Fibroblast of pulmonary artery (primary cell): Measurements from ENCODE around the gene ZNF593OS.

ENCODE experiments used
- DNase-seq: peaks from one replicate; pipeline ENCODE4 v3.0.0-alpha.2; 2010; ENCODE audit warnings: low read depth
- H3K4me3 ChIP-seq: replicated peaks from 2 replicates; pipeline ENCODE4 v1.5.1; 2011; ENCODE audit warnings: low read depth, mild to moderate bottlenecking, control low read depth, low read length, moderate library complexity
- TF ChIP-seq, protein P1 (sequence below): IDR thresholded peaks from 2 replicates; pipeline ENCODE4 v1.5.1; 2011; ENCODE audit warnings: mild to moderate bottlenecking, control low read depth, low read length, inconsistent platforms; ENCODE audit errors: missing control alignments

Gene ZNF593OS

DNA sequence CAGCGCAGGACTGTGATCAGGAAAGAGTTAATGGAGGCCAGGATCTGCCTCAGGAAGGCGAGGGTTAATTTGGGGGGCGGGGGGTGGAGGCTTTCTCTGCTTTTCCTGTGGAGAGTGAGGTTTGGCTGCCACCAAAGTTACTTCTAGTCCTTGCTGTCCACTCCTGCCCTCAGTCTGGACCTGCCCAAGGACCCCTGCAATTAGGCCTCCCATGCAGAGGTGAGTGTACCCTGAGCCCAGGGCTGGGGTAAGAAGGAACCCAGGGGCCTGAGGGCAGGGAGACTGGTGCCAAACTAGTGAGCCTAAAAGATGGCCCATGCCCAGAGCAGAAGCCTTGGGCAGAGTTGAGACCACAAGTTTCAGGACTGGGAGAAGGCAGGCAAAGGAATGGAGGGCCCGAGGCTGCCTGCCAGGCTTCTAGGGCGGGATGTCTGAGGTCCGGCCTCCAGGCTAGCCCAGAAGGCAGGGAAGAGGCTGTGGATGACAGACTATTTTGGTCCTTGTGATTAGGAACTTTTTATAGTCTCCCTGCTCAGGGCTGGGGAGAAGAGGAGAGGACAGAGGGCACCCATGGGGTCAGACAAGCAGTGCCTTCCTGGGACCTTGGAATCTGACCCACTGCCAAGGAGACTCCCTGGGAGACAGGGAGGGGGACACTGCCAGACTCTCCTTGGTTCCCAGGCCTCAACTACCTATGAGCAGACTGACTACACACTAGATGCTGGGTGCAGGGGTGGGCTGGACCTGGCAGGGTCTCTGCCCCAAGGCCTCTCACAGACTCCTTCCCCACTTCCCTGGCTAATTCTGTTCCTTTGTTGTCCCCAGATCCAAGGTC lies 12.5 kb downstream of the ZNF593OS start, which contains the start of gene FAM110D:
FAM110D (plus strand) TSS at position 172 of the 835 bp plus-strand sequence. CDS start 2,213 bp downstream, outside the sequence.
- no peak for DNase-seq
- TF ChIP-seq, protein P1, sequence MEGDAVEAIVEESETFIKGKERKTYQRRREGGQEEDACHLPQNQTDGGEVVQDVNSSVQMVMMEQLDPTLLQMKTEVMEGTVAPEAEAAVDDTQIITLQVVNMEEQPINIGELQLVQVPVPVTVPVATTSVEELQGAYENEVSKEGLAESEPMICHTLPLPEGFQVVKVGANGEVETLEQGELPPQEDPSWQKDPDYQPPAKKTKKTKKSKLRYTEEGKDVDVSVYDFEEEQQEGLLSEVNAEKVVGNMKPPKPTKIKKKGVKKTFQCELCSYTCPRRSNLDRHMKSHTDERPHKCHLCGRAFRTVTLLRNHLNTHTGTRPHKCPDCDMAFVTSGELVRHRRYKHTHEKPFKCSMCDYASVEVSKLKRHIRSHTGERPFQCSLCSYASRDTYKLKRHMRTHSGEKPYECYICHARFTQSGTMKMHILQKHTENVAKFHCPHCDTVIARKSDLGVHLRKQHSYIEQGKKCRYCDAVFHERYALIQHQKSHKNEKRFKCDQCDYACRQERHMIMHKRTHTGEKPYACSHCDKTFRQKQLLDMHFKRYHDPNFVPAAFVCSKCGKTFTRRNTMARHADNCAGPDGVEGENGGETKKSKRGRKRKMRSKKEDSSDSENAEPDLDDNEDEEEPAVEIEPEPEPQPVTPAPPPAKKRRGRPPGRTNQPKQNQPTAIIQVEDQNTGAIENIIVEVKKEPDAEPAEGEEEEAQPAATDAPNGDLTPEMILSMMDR, result no peak
- H3K4me3 ChIP-seq, result peak within 1 kb of the TSS; percentile 33

DNA sequence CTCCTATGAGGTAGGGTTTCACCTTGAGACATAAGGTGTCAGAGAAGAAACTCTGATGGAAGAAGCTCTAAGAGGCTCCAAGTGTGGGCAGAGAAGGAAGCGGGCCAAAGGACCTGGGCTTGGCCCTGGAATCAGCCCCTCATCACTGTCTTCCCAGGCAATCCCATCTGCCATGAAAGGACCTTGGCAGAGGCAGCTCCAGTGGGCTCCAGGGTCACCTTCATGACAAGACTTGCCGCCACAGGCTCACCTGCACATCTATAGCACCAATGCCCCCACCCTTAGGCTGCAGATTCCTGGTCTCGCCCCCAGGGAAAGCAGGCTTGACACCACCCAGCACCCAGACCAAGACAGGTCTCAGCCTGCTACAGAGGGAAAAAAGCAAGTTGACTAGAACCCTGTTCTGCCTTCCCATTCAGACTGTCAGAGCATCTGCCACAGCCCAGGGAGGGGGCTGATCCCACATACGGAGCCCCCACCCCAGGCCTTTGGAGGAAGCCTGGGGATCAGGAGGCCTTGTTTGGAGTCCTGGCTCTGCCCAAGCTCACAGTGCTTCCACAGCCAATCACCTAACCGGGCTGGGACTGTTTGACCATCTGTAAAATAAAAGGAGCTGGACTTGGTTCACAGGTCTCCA lies 13.2 kb downstream of the ZNF593OS start:
- TF ChIP-seq, protein P1, result no peak
- H3K4me3 ChIP-seq, result no peak overlapping the region
- no peak for DNase-seq

DNA sequence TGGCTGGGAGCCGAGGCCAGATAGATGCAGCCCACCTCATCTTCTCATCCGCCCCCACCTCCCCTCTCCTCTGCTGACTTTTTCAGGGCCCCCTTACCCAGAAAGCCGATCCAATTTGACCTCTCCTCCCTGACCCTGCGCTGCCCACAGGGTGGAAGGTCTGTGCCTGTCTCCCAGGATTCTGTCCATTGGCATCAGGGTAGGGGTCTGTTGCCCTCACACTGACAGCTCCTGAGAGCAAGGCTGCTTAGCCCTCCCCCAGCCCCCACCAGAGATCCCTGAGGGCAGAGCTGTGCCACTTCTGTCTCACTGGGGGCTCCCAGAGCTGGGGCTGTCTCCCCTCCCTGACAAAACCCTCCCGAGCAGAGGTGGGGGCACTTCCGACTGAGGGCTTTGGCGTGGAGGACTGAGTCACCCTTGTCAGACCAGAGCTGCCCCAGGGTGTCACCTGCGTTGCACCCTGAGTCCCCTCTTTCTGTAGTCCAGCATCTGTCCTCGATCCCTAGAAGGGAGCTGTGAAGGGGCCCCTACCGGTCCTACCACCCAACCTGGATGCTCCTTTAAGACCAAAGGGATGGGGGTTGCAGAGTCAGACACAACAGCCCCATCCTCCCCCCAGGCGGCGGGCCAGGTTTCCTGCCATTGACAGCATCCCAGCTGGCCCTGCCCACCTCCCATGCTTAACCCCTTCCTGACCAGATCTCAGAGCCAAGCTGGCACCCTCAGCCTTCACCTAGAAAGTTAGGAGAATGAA lies 15.2 kb downstream of the ZNF593OS start:
- TF ChIP-seq, protein P1, result no peak
- DNase-seq, result peak; percentile 41
- H3K4me3 ChIP-seq, result peak overlapping the region; percentile 10

DNA sequence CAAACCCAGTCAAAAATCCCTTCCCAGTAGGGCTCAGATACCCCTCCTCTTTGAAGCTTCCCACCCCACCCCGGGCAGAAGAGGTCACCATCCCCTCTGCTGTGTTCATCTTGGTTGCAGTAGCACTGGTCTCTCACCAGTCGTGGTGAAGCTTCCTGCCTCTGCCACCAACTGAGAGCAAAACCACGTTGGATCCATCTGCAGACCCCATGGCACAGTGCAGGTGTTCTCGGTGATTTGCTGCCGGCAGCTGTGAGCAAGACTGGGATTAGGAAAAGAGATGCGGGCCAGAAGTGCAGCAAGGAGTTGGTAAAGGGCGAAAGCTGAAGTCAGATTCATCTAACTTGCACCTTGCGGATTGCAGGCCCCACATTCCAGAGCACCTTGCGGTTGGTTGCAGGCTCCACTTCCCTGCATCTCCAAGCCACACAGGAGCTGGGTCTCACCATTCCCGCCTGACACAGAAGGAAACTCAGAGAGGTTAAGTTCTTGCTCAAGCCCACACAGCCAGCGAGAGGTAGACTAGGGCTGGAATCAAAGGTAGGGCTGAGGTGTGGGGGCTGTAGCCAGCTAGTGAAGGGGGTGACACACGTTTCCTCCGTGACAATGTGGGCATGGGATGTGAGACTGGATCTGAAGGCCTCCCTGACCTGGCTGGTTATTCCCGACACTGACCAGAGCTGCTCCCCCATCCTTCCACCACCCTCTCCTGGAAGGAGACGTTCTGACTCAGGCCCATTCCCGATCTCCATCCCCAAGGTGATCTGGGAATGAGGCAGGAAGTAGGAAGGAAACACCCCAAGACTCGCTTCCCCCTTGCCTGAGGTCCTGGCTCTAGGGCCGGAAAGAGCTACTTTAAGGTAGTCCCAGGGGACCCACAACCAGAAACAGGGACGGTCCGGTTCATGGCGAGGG lies 16.0 kb downstream of the ZNF593OS start:
- DNase-seq, result no peak
- TF ChIP-seq, protein P1, result no peak
- H3K4me3 ChIP-seq, result no peak overlapping the region

DNA sequence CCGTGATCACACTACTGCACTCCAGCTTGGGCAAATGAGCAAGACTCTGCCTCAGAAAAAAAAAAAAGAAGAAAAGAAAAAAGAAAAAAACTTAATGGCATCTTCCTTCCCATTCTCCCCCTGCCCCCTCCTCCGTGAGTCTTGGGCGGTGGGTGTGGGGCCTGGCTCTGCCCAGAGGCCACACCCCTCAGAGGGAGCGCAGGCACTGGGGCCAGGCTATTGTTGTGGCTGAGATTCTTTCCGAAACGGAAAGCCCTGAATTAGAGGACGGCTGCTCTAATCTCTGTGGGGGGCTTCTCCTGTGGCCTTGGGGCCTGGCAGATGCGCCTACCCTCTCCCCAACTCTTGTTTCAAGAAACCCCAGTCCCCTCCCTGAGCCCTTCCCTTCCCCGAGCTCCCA lies 16.9 kb downstream of the ZNF593OS start:
- H3K4me3 ChIP-seq, result no peak overlapping the region
- TF ChIP-seq, protein P1, result no peak
- no peak for DNase-seq

DNA sequence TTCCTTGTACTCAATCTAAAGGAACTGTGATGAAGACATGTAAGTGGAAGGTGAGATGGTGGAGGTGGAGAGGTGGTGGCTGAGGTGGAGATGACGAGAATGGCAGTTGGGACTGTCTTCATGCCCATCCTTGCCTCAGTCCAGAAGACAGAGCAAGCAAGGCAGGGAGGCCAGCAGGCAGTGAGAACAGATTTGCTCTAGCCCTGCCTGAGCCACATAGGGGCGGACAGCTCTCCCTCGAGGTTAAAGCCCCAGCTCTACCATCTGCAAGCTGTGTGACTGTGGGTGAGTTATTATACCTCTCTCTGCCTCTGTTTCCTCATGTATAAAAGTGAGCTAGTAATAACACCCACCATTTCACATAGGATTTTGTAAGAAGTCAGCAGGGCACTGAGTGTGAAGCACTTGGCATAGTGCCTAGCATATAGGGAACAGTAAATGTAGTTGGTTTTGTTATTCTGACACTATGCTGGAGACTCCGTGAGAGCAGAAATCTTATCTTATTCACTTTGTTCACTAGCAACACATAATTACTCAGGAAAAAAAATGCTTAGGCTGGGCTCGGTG lies 17.6 kb downstream of the ZNF593OS start:
- TF ChIP-seq, protein P1, result no peak
- H3K4me3 ChIP-seq, result no peak overlapping the region
- DNase-seq, result no peak
